Liver (tissue), 9 donors: Measurements from ENCODE around the gene FBXW7. TPM values are rescaled to one million over a fixed set of nuclear protein-coding genes. Genes with fewer than 3 reads are reported as not detected.

Experiments used
- DNase-seq: peaks from one replicate; pipeline ENCODE4 v3.0.0-alpha.2; 2017; ENCODE audit warnings: low spot score
- H3K27ac ChIP-seq, 2 donors: one replicate each; pipeline ENCODE4 v1.7.0; 2013; ENCODE audit warnings: inconsistent platforms in 2 of 2, low read length in 2 of 2, control low read depth in 1 of 2, low read depth in 1 of 2, mild to moderate bottlenecking in 1 of 2
- H3K27me3 ChIP-seq, 4 donors: one replicate each; pipeline versions ENCODE4 v1.6.1 to v1.7.0; 2013; ENCODE audit warnings: low read length in 3 of 4, inconsistent platforms in 1 of 4, mild to moderate bottlenecking in 1 of 4, moderate library complexity in 1 of 4; ENCODE audit not compliant: control insufficient read depth in 4 of 4, insufficient read depth in 4 of 4
- H3K36me3 ChIP-seq, 4 donors: one replicate each; pipeline versions ENCODE4 v1.6.1 to v1.7.0; 2013; ENCODE audit warnings: low read length in 3 of 4, mild to moderate bottlenecking in 3 of 4, low read depth in 1 of 4, moderate library complexity in 1 of 4; ENCODE audit not compliant: control insufficient read depth in 4 of 4, insufficient read depth in 3 of 4
- H3K4me1 ChIP-seq, 4 donors: one replicate each; pipeline versions ENCODE4 v1.6.1 to v1.7.0; 2013; ENCODE audit warnings: low read length in 3 of 4, mild to moderate bottlenecking in 3 of 4, moderate library complexity in 1 of 4; ENCODE audit not compliant: control insufficient read depth in 4 of 4, insufficient read depth in 4 of 4
- H3K4me3 ChIP-seq, 3 donors: one replicate each; pipeline versions ENCODE4 v1.6.1 to v1.7.0; 2013; ENCODE audit warnings: low read length in 3 of 3, control low read depth in 1 of 3, low read depth in 1 of 3, mild to moderate bottlenecking in 1 of 3
- H3K9ac ChIP-seq, 2 donors: one replicate each; pipeline ENCODE4 v1.7.0; 2013; ENCODE audit warnings: low read length in 2 of 2, mild to moderate bottlenecking in 2 of 2, moderate library complexity in 2 of 2, control low read depth in 1 of 2, low read depth in 1 of 2
- H3K9me3 ChIP-seq, 4 donors: one replicate each; pipeline versions ENCODE4 v1.6.1 to v1.7.0; 2013; ENCODE audit warnings: low read length in 3 of 4; ENCODE audit not compliant: control insufficient read depth in 4 of 4
- ATF3 ChIP-seq: IDR thresholded peaks from 2 replicates; pipeline ENCODE4 v1.6.1; 2016; ENCODE audit warnings: antibody characterized with exemption
- EGR1 ChIP-seq, 2 donors: IDR thresholded peaks; 2 replicates each; pipeline ENCODE4 v1.6.1; 2016 to 2018; ENCODE audit warnings: antibody characterized with exemption in 2 of 2, low read depth in 2 of 2
- FOXA1 ChIP-seq: IDR thresholded peaks from 2 replicates; pipeline ENCODE4 v1.6.1; 2016; ENCODE audit warnings: antibody characterized with exemption
- FOXA2 ChIP-seq: IDR thresholded peaks from 2 replicates; pipeline ENCODE4 v1.6.1; 2016; ENCODE audit warnings: antibody characterized with exemption
- GABPA ChIP-seq, 2 donors: IDR thresholded peaks in 1 of 2; conservative IDR thresholded peaks in 1 of 2; 2 replicates each; pipeline ENCODE4 v1.6.1; 2016; ENCODE audit warnings: antibody characterized with exemption in 2 of 2, mild to moderate bottlenecking in 1 of 2, moderate library complexity in 1 of 2
- HNF4A ChIP-seq, 2 donors: conservative IDR thresholded peaks; 2 replicates each; pipeline ENCODE4 v1.6.1; 2016; ENCODE audit warnings: antibody characterized with exemption in 2 of 2, mild to moderate bottlenecking in 2 of 2
- HNF4G ChIP-seq: IDR thresholded peaks from 2 replicates; pipeline ENCODE4 v1.6.1; 2016; ENCODE audit warnings: antibody characterized with exemption
- JUND ChIP-seq, 2 donors: IDR thresholded peaks; 2 replicates each; pipeline ENCODE4 v1.6.1; 2016; ENCODE audit warnings: antibody characterized with exemption in 2 of 2
- REST ChIP-seq: IDR thresholded peaks from 2 replicates; pipeline ENCODE4 v1.6.1; 2016; ENCODE audit warnings: antibody characterized with exemption, mild to moderate bottlenecking
- RXRA ChIP-seq, 2 donors: IDR thresholded peaks; 2 replicates each; pipeline ENCODE4 v1.6.1; 2017 to 2018; ENCODE audit warnings: antibody characterized with exemption in 2 of 2, mild to moderate bottlenecking in 1 of 2
- SP1 ChIP-seq: IDR thresholded peaks from 2 replicates; pipeline ENCODE4 v1.6.1; 2018; ENCODE audit warnings: antibody characterized with exemption, mild to moderate bottlenecking
- TAF1 ChIP-seq: conservative IDR thresholded peaks from 2 replicates; pipeline ENCODE4 v1.6.1; 2016; ENCODE audit warnings: antibody characterized with exemption, mild to moderate bottlenecking
- YY1 ChIP-seq: IDR thresholded peaks from 2 replicates; pipeline ENCODE4 v1.6.1; 2016; ENCODE audit warnings: antibody characterized with exemption, mild to moderate bottlenecking
- ZBTB33 ChIP-seq: IDR thresholded peaks from 2 replicates; pipeline ENCODE4 v1.6.1; 2016; ENCODE audit warnings: antibody characterized with exemption
- WGBS: extraction: QIAGEN DNeasy Blood & Tissue Kit; methylation state at CpG from one replicate; pipeline ENCODE4 v1.1.7; 2013; 5-methylcytosine and 5-hydroxymethylcytosine counted together
- polyA plus RNA-seq, 2 donors: library from polyadenylated mRNA; stranded (reverse) in 1 of 2; unstranded in 1 of 2; fragments of 200-250 nt in 1 of 2; fragments of >200 nt in 1 of 2; fragmentation: Nextera tagmentation in 1 of 2; extraction: Ambion mirVana in 1 of 2; gene quantifications; one replicate each; pipeline versions ENCODE4 v1.2.1 to v1.2.3, GENCODE V29; 2013 to 2015
- total RNA-seq, 2 donors: library from RNA; depleted of rRNA; stranded (reverse); fragments of >200 nt; gene quantifications; one replicate each; pipeline ENCODE4 v1.2.3, GENCODE V29; 2014
- TF ChIP-seq, protein P1 (sequence below): IDR thresholded peaks from 2 replicates; pipeline ENCODE4 v1.6.1; 2016; ENCODE audit warnings: antibody characterized with exemption
- TF ChIP-seq, protein P2 (sequence below): fragments of 150-350 bp; IDR thresholded peaks from 2 replicates; pipeline ENCODE4 v1.5.1; 2017; ENCODE audit warnings: improper control_type of control experiment, low read depth, low read length; ENCODE audit not compliant: missing input control
- donor health status: healthy.
- donor health status: healthy.
- donor health status: healthy.
- donor health status: healthy.
- donor health status: healthy.

Gene FBXW7
- total and polyA plus RNA-seq, 4 donors: 4.0 to 56.9 (median 16.1) TPM

DNA sequence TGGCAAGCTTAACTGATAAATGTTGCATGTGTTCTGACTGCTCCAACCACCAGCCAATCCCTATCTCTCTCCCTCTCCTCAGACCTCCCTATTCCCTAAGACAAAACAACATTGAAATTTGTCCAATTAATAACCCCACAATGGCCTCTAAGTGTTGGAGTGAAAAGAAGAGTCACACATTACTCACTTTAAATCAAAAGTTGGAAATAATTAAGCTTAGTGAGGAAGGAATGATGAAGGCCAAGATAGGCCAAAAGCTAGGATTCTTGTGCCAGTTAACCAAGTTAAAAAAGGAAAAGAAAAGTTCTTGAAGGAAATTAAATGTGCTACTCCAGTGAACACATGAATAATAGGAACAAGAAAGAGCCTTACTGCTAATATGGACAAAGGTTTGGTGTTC is 55.6 kb downstream of the FBXW7 start:
- Histone ChIP-seq H3K27me3 (no peaks in the 10 kb centered on the region), H3K9me3 (no peaks in the 10 kb centered on the region), H3K4me1 (peaks cover 6 to 40% (median 15%) of the 10 kb centered on the region in 4 donors), H3K4me3 (no peak overlapping the region), H3K9ac (no peak overlapping the region), H3K36me3 (no peaks in the 10 kb centered on the region), H3K27ac (no peak overlapping the region)
- DNase-seq: no peak
- TF ChIP-seq FOXA1: no peak
- TF ChIP-seq, protein P1, sequence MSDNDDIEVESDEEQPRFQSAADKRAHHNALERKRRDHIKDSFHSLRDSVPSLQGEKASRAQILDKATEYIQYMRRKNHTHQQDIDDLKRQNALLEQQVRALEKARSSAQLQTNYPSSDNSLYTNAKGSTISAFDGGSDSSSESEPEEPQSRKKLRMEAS: no peak
- TF ChIP-seq HNF4A (conservative IDR thresholded peaks at IDR 0.05): no peak
- no peak for TF ChIP-seq ZBTB33
- no peak for TF ChIP-seq ATF3
- TF ChIP-seq, protein P2, sequence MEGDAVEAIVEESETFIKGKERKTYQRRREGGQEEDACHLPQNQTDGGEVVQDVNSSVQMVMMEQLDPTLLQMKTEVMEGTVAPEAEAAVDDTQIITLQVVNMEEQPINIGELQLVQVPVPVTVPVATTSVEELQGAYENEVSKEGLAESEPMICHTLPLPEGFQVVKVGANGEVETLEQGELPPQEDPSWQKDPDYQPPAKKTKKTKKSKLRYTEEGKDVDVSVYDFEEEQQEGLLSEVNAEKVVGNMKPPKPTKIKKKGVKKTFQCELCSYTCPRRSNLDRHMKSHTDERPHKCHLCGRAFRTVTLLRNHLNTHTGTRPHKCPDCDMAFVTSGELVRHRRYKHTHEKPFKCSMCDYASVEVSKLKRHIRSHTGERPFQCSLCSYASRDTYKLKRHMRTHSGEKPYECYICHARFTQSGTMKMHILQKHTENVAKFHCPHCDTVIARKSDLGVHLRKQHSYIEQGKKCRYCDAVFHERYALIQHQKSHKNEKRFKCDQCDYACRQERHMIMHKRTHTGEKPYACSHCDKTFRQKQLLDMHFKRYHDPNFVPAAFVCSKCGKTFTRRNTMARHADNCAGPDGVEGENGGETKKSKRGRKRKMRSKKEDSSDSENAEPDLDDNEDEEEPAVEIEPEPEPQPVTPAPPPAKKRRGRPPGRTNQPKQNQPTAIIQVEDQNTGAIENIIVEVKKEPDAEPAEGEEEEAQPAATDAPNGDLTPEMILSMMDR: no peak
- no peak for TF ChIP-seq JUND (IDR thresholded peaks at IDR 0.05)
- no peak for TF ChIP-seq YY1
- no peak for TF ChIP-seq TAF1
- TF ChIP-seq GABPA (IDR thresholded peaks at IDR 0.05 in 1 of 2, conservative IDR thresholded peaks at IDR 0.05 in 1 of 2): no peak
- no peak for TF ChIP-seq REST
- no peak for TF ChIP-seq FOXA2
- no peak for TF ChIP-seq RXRA (IDR thresholded peaks at IDR 0.05)
- TF ChIP-seq HNF4G: no peak
- no peak for TF ChIP-seq EGR1 (IDR thresholded peaks at IDR 0.05; ENCODE audit: low read depth in 2 of 2)

DNA sequence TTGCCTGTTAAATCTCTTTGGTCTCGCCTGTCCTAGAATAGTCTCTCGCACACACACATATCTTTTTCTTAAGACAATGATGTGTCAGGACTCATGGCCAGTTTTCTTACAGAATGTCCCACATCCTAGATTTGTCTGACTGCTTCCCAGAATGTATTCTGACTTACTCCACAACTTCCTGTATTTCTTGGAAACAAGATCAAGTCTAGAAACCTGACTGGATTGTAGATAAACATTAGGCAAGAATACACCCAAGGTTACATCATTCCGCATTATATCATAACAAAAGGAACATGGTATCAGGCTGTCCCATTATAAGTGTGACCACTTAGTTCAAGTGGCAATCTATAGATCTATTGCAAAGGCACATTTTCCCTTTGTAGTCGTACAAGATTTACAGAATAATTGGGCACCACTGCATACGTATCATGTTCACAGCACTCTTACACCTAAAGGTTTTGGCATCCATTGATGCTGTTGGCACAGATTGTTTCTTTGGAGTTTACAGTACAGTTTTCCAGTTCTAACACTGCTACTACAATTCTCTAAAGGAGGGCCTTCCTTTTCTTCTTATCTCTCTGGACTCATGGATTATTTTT is 56.4 kb downstream of the FBXW7 start:
- H3K9ac ChIP-seq: no peak overlapping the region
- H3K27me3 ChIP-seq: no peaks in the 10 kb centered on the region
- no peaks in the 10 kb centered on the region for H3K9me3 ChIP-seq
- H3K4me3 ChIP-seq: no peak overlapping the region
- TF ChIP-seq RXRA (IDR thresholded peaks at IDR 0.05) (no peak), TAF1 (no peak), REST (no peak), ATF3 (peak; percentile 14), HNF4A (conservative IDR thresholded peaks at IDR 0.05) (peak in 1 of 2 donors; percentile 12), SP1 (no peak), HNF4G (no peak)
- H3K4me1 ChIP-seq: peaks cover 6 to 39% (median 16%) of the 10 kb centered on the region in 4 donors
- no peak for DNase-seq
- no peak overlapping the region for H3K27ac ChIP-seq
- no peaks in the 10 kb centered on the region for H3K36me3 ChIP-seq
- WGBS: 83% methylated on average over 5 of the region's 5 CpGs
